GM06990 (cell line): ENCODE results near the gene NCCRP1.
"Not testable (repeated sequence)": the region's sequence is repeated elsewhere in the genome, so short reads cannot be mapped to it uniquely, and the experiment has no call there.

ENCODE experiments used
- DNase-seq: peaks from one replicate; pipeline ENCODE4 v3.0.0-alpha.2; 2011; ENCODE audit not compliant: insufficient read length; ENCODE audit errors: extremely low read depth
- H3K27me3 ChIP-seq: replicated peaks from 2 replicates; pipeline ENCODE4 v1.6.0; 2011; ENCODE audit warnings: low read length; ENCODE audit not compliant: control insufficient read depth, insufficient read depth
- H3K36me3 ChIP-seq: 2 replicates; pipeline ENCODE4 v1.5.1; 2011; ENCODE audit warnings: low read length; ENCODE audit not compliant: control insufficient read depth, insufficient read depth
- H3K4me3 ChIP-seq: replicated peaks from 2 replicates; pipeline ENCODE4 v1.5.1; 2011; ENCODE audit warnings: low read depth, mild to moderate bottlenecking, control low read depth, low read length
- CTCF ChIP-seq: IDR thresholded peaks from 2 replicates; pipeline ENCODE4 v1.5.1; 2011; ENCODE audit warnings: low read length, control low read depth, mild to moderate bottlenecking, inconsistent platforms; ENCODE audit not compliant: insufficient read depth, poor library complexity, severe bottlenecking

NCCRP1 gene

GRCh38 chr19:39212375-39212742 lies 15.6 kb downstream of the NCCRP1 start:
- TF ChIP-seq CTCF = peak; percentile 64
- no peaks in the 10 kb centered on the region for H3K36me3 ChIP-seq
- no peak for DNase-seq
- no peaks in the 10 kb centered on the region for H3K27me3 ChIP-seq
- H3K4me3 ChIP-seq = no peak overlapping the region

- H3K4me3 ChIP-seq, H3K27me3 ChIP-seq, H3K36me3 ChIP-seq, DNase-seq: not testable (repeated sequence)
Measured at GRCh38 chr19:39215323-39215722, 18.6 kb downstream of the NCCRP1 start.

GRCh38 chr19:39217094-39217493 lies 20.3 kb downstream of the NCCRP1 start:
- H3K36me3 ChIP-seq = no peaks in the 10 kb centered on the region
- no peak for TF ChIP-seq CTCF
- H3K27me3 ChIP-seq = no peaks in the 10 kb centered on the region
- DNase-seq = no peak
- H3K4me3 ChIP-seq = no peak overlapping the region

- TF ChIP-seq CTCF = no peak
- H3K27me3 ChIP-seq = no peaks in the 10 kb centered on the region
- no peak for DNase-seq
- H3K36me3 ChIP-seq = no peaks in the 10 kb centered on the region
- H3K4me3 ChIP-seq = no peak overlapping the region
Measured at GRCh38 chr19:39218230-39219007, 21.7 kb downstream of the NCCRP1 start.

DNA sequence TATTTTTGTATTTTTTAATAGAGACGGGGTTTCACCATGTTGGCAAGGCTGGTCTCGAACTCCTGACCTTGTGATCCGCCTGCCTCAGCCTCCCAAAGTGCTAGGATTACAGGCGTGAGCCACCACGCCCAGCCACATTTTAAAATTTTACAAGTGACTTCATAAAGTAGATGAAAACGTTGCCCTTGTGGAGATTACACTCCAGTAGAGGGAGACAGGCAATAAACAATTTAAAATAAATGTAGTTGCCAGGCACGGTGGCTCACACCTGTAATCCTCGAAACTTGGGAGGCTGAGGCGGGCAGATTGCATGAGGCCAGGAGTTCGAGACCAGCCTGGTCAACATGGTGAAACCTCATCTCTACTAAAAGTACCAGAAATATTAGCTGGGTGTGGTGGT lies 22.3 kb downstream of the NCCRP1 start:
- not testable (repeated sequence) for H3K36me3 ChIP-seq, H3K4me3 ChIP-seq, H3K27me3 ChIP-seq, DNase-seq

DNA sequence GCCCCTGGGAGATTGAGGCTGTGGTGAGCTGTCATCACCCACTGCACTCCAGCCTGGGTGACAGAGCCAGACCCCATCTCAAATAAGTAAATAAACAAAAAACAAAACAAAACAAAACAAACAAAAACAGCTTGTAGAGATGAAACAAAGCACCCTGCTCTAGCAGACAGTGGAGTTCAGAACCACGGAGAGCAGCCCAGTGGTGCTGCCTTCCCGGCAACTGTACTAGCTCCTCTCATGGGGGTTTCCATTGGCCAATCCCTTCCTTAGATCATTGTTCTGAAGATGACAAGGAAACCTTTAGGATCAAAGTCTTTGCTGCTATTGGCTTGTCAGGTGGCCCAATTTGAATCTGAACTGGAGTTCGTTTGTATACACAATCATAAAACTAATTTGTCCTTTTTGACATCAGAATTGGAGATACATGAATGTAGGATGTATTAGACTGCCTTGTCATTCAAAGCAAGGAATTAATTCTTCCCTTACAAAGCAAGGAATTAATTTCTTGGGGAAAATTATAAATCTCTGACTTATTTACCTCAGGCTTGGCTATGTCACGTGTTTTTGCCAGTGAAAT lies 27.0 kb downstream of the NCCRP1 start:
- Histone ChIP-seq H3K36me3 (no peaks in the 10 kb centered on the region), H3K4me3 (no peak overlapping the region), H3K27me3 (no peaks in the 10 kb centered on the region; the same call in 1 of the 2 replicates)
- no peak for TF ChIP-seq CTCF
- no peak for DNase-seq

- TF ChIP-seq CTCF = peak; percentile 12
Measured at GRCh38 chr19:39224910-39225309, 28.1 kb downstream of the NCCRP1 start.

More at GRCh38 chr19:39224910-39225309, 28.1 kb downstream of the NCCRP1 start:
- no peak overlapping the region for H3K4me3 ChIP-seq
- no peaks in the 10 kb centered on the region; the same call in 1 of the 2 replicates for H3K27me3 ChIP-seq
- H3K36me3 ChIP-seq = no peaks in the 10 kb centered on the region
- DNase-seq = no peak
